Middle frontal gyrus (tissue), 1 donor: ENCODE data around the gene BCAP31.
"Not testable (repeated sequence)": the region's sequence is repeated elsewhere in the genome, so short reads cannot be mapped to it uniquely, and the experiment has no call there.

Experiments
- DNase-seq: peaks from one replicate; pipeline ENCODE4 v3.0.0-alpha.2; 2015; ENCODE audit warnings: low spot score; ENCODE audit errors: extremely low spot score

The BCAP31 gene

GRCh38 chrX:153696538-153696937 lies 27.6 kb downstream of the BCAP31 start:
- DNase-seq = not testable (repeated sequence)

GRCh38 chrX:153696100-153696499 lies 28.1 kb downstream of the BCAP31 start:
- no peak for DNase-seq

GRCh38 chrX:153694687-153695270 lies 29.4 kb downstream of the BCAP31 start:
- DNase-seq = no peak

GRCh38 chrX:153694256-153694655 lies 29.9 kb downstream of the BCAP31 start:
- not testable (repeated sequence) for DNase-seq

- DNase-seq = no peak
These were observed 30.7 kb downstream of the BCAP31 start for GRCh38 chrX:153693216-153694086.

- no peak for DNase-seq
These were observed 31.5 kb downstream of the BCAP31 start for GRCh38 chrX:153692611-153693156.

GRCh38 chrX:153692003-153692402 lies 32.2 kb downstream of the BCAP31 start:
- no peak for DNase-seq

- not testable (repeated sequence) for DNase-seq
These were observed 33.0 kb downstream of the BCAP31 start for GRCh38 chrX:153691032-153691827.

GRCh38 chrX:153690466-153690865 lies 33.7 kb downstream of the BCAP31 start:
- DNase-seq = no peak

- no peak for DNase-seq
These were observed 34.3 kb downstream of the BCAP31 start for GRCh38 chrX:153689654-153690465.

- no peak for DNase-seq
These were observed 35.1 kb downstream of the BCAP31 start for GRCh38 chrX:153688911-153689590.

GRCh38 chrX:153688506-153688905 lies 35.7 kb downstream of the BCAP31 start:
- no peak for DNase-seq

- no peak for DNase-seq
These were observed 36.1 kb downstream of the BCAP31 start for GRCh38 chrX:153688071-153688470.

GRCh38 chrX:153687121-153688039 lies 36.8 kb downstream of the BCAP31 start, which contains the start of gene SLC6A8:
Gene SLC6A8 (plus strand): TSS chrX:153687926. CDS start chrX:153688575, 649 bp downstream.
- DNase-seq = no peak

- no peak for DNase-seq
These were observed 37.5 kb downstream of the BCAP31 start for GRCh38 chrX:153686711-153687110.

GRCh38 chrX:153685751-153686696 lies 38.2 kb downstream of the BCAP31 start:
- no peak for DNase-seq

- DNase-seq = no peak
These were observed 39.0 kb downstream of the BCAP31 start for GRCh38 chrX:153685156-153685536.
